OCI-LY7 (cell line): Measurements from ENCODE around the gene PRSS33. TPM values are rescaled to one million over a fixed set of nuclear protein-coding genes. Genes with fewer than 3 reads are reported as not detected.

Experiments used
- BruUV-seq: library from RNA; stranded (reverse); fragments of 400-500 nt; replicated peaks from 2 replicates; lab custom pipeline; 2021; lab: Mats Ljungman, UMichigan
- CTCF ChIA-PET: fragments of 300-600 bp; sonication (Branson Sonifier 250); formaldehyde crosslinking; loops from one replicate; lab custom pipeline; 2022; ENCODE audit warnings: antibody characterized with exemption; ENCODE audit not compliant: unreplicated experiment; lab: Charles Lee
- POLR2A ChIA-PET: fragments of 300-600 bp; sonication (Branson Sonifier 250); formaldehyde crosslinking; loops from one replicate; lab custom pipeline; 2022; ENCODE audit warnings: antibody characterized with exemption; lab: Charles Lee
- DNase-seq: peaks from one replicate; pipeline ENCODE4 v3.0.0-alpha.2; 2015; ENCODE audit warnings: low spot score
- H2AFZ ChIP-seq: fragments of 200-600 bp; sonication (generic), shearing (Covaris generic); 2 replicates; pipeline ENCODE4 v1.6.1; 2014; ENCODE audit warnings: mild to moderate bottlenecking, antibody characterized with exemption, low read length, moderate library complexity
- H3K27ac ChIP-seq: fragments of 200-600 bp; sonication (generic); 2 replicates; pipeline ENCODE4 v1.5.1; 2014; ENCODE audit warnings: mixed run types, low read depth, mild to moderate bottlenecking, moderate library complexity, low read length, inconsistent platforms; ENCODE audit not compliant: poor library complexity, severe bottlenecking
- H3K36me3 ChIP-seq: fragments of 200-600 bp; sonication (generic); 2 replicates; pipeline ENCODE4 v1.6.1; 2014; ENCODE audit warnings: mild to moderate bottlenecking, antibody characterized with exemption, low read length, moderate library complexity, mixed read lengths; ENCODE audit not compliant: insufficient read depth
- H3K4me1 ChIP-seq: fragments of 200-600 bp; sonication (generic); 2 replicates; pipeline ENCODE4 v1.5.1; 2014; ENCODE audit warnings: mild to moderate bottlenecking, low read length; ENCODE audit not compliant: insufficient read depth, poor library complexity, severe bottlenecking
- H3K4me2 ChIP-seq: fragments of 200-600 bp; sonication (generic); 2 replicates; pipeline ENCODE4 v1.6.1; 2014; ENCODE audit warnings: mild to moderate bottlenecking, low read length
- H3K4me3 ChIP-seq: fragments of 200-600 bp; sonication (generic); 2 replicates; pipeline ENCODE4 v1.5.1; 2014; ENCODE audit warnings: mild to moderate bottlenecking, low read depth, low read length; ENCODE audit not compliant: poor library complexity, severe bottlenecking
- H3K79me2 ChIP-seq: fragments of 200-600 bp; sonication (generic); 2 replicates; pipeline ENCODE4 v1.6.1; 2016; ENCODE audit warnings: low read depth, mild to moderate bottlenecking, low read length, moderate library complexity, mixed read lengths; ENCODE audit not compliant: insufficient read depth
- H3K9me2 ChIP-seq: fragments of 200-600 bp; sonication (generic); 2 replicates; pipeline ENCODE4 v1.6.1; 2016; ENCODE audit warnings: mild to moderate bottlenecking, low read length, mixed read lengths; ENCODE audit not compliant: insufficient read depth
- H3K9me3 ChIP-seq: fragments of 200-600 bp; sonication (generic); 2 replicates; pipeline ENCODE4 v1.6.1; 2014; ENCODE audit warnings: mild to moderate bottlenecking, mixed run types, low read length, mixed read lengths
- H4K20me1 ChIP-seq: fragments of 200-600 bp; sonication (generic); 2 replicates; pipeline ENCODE4 v1.6.1; 2014; ENCODE audit warnings: mild to moderate bottlenecking, antibody characterized with exemption, low read length, moderate library complexity, mixed read lengths; ENCODE audit not compliant: insufficient read depth
- CTCF ChIP-seq: fragments of 200-600 bp; sonication (generic); conservative IDR thresholded peaks from 2 replicates; pipeline ENCODE4 v1.5.1; 2014; ENCODE audit warnings: mild to moderate bottlenecking, antibody characterized with exemption, low read length, moderate library complexity, mixed read lengths
- EZH2phosphoT487 ChIP-seq: fragments of 200-600 bp; sonication (generic); IDR thresholded peaks from 2 replicates; pipeline ENCODE4 v1.6.1; 2018; ENCODE audit warnings: low read depth, borderline replicate concordance, mild to moderate bottlenecking, mixed run types, antibody characterized with exemption, low read length, moderate library complexity, mixed read lengths
- intact Hi-C: fragments of 100-400 bp; cut with micrococcal nuclease; formaldehyde crosslinking; loops from one replicate; pipeline ENCODE4 v1.10.0; 2022; ENCODE audit not compliant: unreplicated experiment
- total RNA-seq, 2 experiments: library from RNA; depleted of rRNA in 1 of 2; stranded (reverse); fragments of >200 nt in 1 of 2; shearing (Covaris generic) in 1 of 2; gene quantifications; 2 replicates each; pipeline ENCODE4 v1.2.3, GENCODE V29; 2014 to 2022

PRSS33 gene
- total RNA-seq, 2 experiments from 2014 or later = not detected

GRCh38 chr16:2803545-2804195, 16.3 kb upstream of the PRSS33 start:
- no TSS peak for BruUV-seq
- Histone ChIP-seq H2AFZ (no peak overlapping the region), H3K4me3 (no peak overlapping the region), H4K20me1 (no peaks in the 10 kb centered on the region), H3K36me3 (no peaks in the 10 kb centered on the region), H3K79me2 (no peaks in the 10 kb centered on the region), H3K27ac (no peak overlapping the region), H3K4me1 (no peaks in the 10 kb centered on the region), H3K9me2 (no peaks in the 10 kb centered on the region), H3K9me3 (no peaks in the 10 kb centered on the region), H3K4me2 (no peak overlapping the region)
- no peak for DNase-seq
- CTCF ChIA-PET = no interaction called here
- TF ChIP-seq EZH2phosphoT487 (no peak), CTCF (no peak)
- intact Hi-C loops = no loop called here
- POLR2A ChIA-PET = no interaction called here

- no peak for DNase-seq
These were observed 12.5 kb upstream of the PRSS33 start for GRCh38 chr16:2799859-2800226.

More at GRCh38 chr16:2799859-2800226, 12.5 kb upstream of the PRSS33 start:
- Histone ChIP-seq H3K9me2 (no peaks in the 10 kb centered on the region), H3K9me3 (no peaks in the 10 kb centered on the region), H3K4me1 (no peaks in the 10 kb centered on the region), H3K27ac (no peak overlapping the region), H3K4me2 (no peak overlapping the region), H4K20me1 (no peaks in the 10 kb centered on the region), H3K4me3 (no peak overlapping the region), H2AFZ (no peak overlapping the region), H3K79me2 (no peaks in the 10 kb centered on the region), H3K36me3 (no peaks in the 10 kb centered on the region)
- ChIA-PET CTCF (no interaction called here), POLR2A (interaction anchor here (0.7 kb wide), 1 partner anchor 303 kb away, joined by 5 read pairs; no protein-coding TSS in a partner anchor)
- no peak for TF ChIP-seq CTCF
- TF ChIP-seq EZH2phosphoT487 = no peak
- intact Hi-C loops = loop anchor here (10.0 kb wide), 1 partner anchor 55 kb away; the partner anchor contains the start of gene PRSS22
- no TSS peak for BruUV-seq
